ENCODE data around the gene SLC45A1.

DNA sequence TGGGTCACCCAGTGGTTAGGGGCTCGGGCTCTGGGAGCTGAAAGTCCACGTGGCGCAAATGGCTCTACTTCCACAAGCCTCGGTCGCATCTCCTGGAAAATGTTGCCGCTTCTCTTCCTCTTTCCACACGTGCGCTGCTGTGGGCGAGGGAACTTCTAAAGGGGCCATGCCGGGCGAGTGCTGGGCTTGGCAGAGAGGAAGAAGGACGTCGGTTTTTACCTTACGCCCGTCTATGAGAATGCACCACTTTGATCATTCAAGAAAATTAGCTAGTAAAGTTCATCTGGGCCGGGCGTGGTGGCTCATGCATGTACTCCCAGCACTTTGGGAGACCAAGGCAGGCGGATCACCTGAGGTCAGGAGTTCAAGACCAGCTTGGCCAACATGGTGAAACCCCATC lies 10.4 kb downstream of the SLC45A1 start:
- TF ChIP-seq, protein P1, sequence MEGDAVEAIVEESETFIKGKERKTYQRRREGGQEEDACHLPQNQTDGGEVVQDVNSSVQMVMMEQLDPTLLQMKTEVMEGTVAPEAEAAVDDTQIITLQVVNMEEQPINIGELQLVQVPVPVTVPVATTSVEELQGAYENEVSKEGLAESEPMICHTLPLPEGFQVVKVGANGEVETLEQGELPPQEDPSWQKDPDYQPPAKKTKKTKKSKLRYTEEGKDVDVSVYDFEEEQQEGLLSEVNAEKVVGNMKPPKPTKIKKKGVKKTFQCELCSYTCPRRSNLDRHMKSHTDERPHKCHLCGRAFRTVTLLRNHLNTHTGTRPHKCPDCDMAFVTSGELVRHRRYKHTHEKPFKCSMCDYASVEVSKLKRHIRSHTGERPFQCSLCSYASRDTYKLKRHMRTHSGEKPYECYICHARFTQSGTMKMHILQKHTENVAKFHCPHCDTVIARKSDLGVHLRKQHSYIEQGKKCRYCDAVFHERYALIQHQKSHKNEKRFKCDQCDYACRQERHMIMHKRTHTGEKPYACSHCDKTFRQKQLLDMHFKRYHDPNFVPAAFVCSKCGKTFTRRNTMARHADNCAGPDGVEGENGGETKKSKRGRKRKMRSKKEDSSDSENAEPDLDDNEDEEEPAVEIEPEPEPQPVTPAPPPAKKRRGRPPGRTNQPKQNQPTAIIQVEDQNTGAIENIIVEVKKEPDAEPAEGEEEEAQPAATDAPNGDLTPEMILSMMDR (IDR thresholded peaks at IDR 0.05) = no peak
- no peak for TF ChIP-seq POLR2A (IDR thresholded peaks at IDR 0.05)
- TF ChIP-seq POLR2AphosphoS5 (IDR thresholded peaks at IDR 0.05) = no peak
